IMR-90 (cell line): ENCODE measurements around the gene LIMS1. TPM values are rescaled to one million over a fixed set of nuclear protein-coding genes. Genes with fewer than 3 reads are reported as not detected.

ENCODE experiments used
- ATAC-seq: fragments of 200-7000 bp; cut with Tn5 transposase; 2 replicates; pipeline ENCODE4 v1.9.1; 2020; ENCODE audit warnings: low read depth, mild to moderate bottlenecking, moderate library complexity
- BruUV-seq: library from RNA; stranded (reverse); fragments of 400-500 nt; replicated peaks from 2 replicates; lab custom pipeline; 2021; lab: Mats Ljungman, UMichigan
- CTCF ChIA-PET: fragments of 300-600 bp; formaldehyde crosslinking; extraction: SDS; loops from one replicate; lab custom pipeline; 2021; ENCODE audit warnings: antibody characterized with exemption; lab: Yijun Ruan, JAX
- POLR2A ChIA-PET: fragments of 300-600 bp; sonication (Branson Sonifier 250); formaldehyde crosslinking; loops from one replicate; lab custom pipeline; 2022; ENCODE audit warnings: antibody characterized with exemption; ENCODE audit not compliant: unreplicated experiment; lab: Charles Lee
- DNase-seq: peaks from one replicate; pipeline ENCODE4 v3.0.0; 2013
- H2AFZ ChIP-seq: replicated peaks from 2 replicates; pipeline ENCODE3; 2013; ENCODE audit warnings: low read length, mild to moderate bottlenecking; ENCODE audit not compliant: poor library complexity
- H2AK5ac ChIP-seq: 2 replicates; pipeline ENCODE4 v1.6.1; 2013; ENCODE audit warnings: low read depth, low read length, inconsistent platforms
- H2AK9ac ChIP-seq: replicated peaks from 2 replicates; pipeline ENCODE3; 2013; ENCODE audit warnings: mild to moderate bottlenecking, low read depth, low read length, moderate library complexity; ENCODE audit not compliant: poor library complexity
- H2BK120ac ChIP-seq: 2 replicates; pipeline ENCODE4 v1.6.1; 2013; ENCODE audit warnings: low read depth, low read length, inconsistent platforms
- H2BK15ac ChIP-seq: 3 replicates; pipeline ENCODE4 v1.6.1; 2013; ENCODE audit warnings: low read depth, low read length, inconsistent platforms
- H2BK20ac ChIP-seq: 2 replicates; pipeline ENCODE4 v1.6.1; 2013; ENCODE audit warnings: low read depth, mild to moderate bottlenecking, inconsistent platforms, low read length, moderate library complexity
- H2BK5ac ChIP-seq: 2 replicates; pipeline ENCODE4 v1.6.1; 2013; ENCODE audit warnings: mild to moderate bottlenecking, low read depth, low read length, inconsistent platforms; ENCODE audit not compliant: poor library complexity, severe bottlenecking
- H3K14ac ChIP-seq: replicated peaks from 2 replicates; pipeline ENCODE4 v1.6.1; 2013; ENCODE audit warnings: low read depth, low read length, inconsistent platforms
- H3K18ac ChIP-seq: 2 replicates; pipeline ENCODE4 v1.6.1; 2013; ENCODE audit warnings: low read depth, low read length, control low read depth
- H3K23ac ChIP-seq: 2 replicates; pipeline ENCODE4 v1.6.1; 2013; ENCODE audit warnings: low read depth, low read length, inconsistent platforms
- H3K27ac ChIP-seq: 2 replicates; pipeline ENCODE4 v1.5.1; 2013; ENCODE audit warnings: mild to moderate bottlenecking, control low read depth, low read length; ENCODE audit not compliant: insufficient read depth
- H3K27me3 ChIP-seq: 2 replicates; pipeline ENCODE4 v1.6.1; 2013; ENCODE audit warnings: low read length; ENCODE audit not compliant: control insufficient read depth, insufficient read depth
- H3K36me3 ChIP-seq: 2 replicates; pipeline ENCODE4 v1.6.1; 2013; ENCODE audit warnings: low read length, mixed read lengths; ENCODE audit not compliant: control insufficient read depth, insufficient read depth
- H3K4ac ChIP-seq: 2 replicates; pipeline ENCODE4 v1.6.1; 2013; ENCODE audit warnings: low read depth, low read length, inconsistent platforms
- H3K4me1 ChIP-seq: 2 replicates; pipeline ENCODE4 v1.6.1; 2013; ENCODE audit warnings: low read length, mixed read lengths; ENCODE audit not compliant: control insufficient read depth, insufficient read depth
- H3K4me2 ChIP-seq: 2 replicates; pipeline ENCODE4 v1.6.1; 2013; ENCODE audit warnings: low read depth, mild to moderate bottlenecking, control low read depth, low read length, moderate library complexity
- H3K4me3 ChIP-seq: 2 replicates; pipeline ENCODE4 v1.5.1; 2013; ENCODE audit warnings: low read depth, mild to moderate bottlenecking, control low read depth, low read length, moderate library complexity; ENCODE audit not compliant: insufficient read depth
- H3K56ac ChIP-seq: 2 replicates; pipeline ENCODE4 v1.6.1; 2013; ENCODE audit warnings: low read length, inconsistent platforms; ENCODE audit not compliant: insufficient read depth; ENCODE audit errors: extremely low read depth
- H3K79me1 ChIP-seq, 2 experiments: 2 replicates each; pipeline ENCODE4 v1.6.1; 2013; ENCODE audit warnings: low read length in 2 of 2, inconsistent platforms in 1 of 2, low read depth in 1 of 2
- H3K9ac ChIP-seq: 2 replicates; pipeline ENCODE4 v1.6.1; 2013; ENCODE audit warnings: low read depth, low read length, control low read depth
- H3K9me1 ChIP-seq: 2 replicates; pipeline ENCODE4 v1.6.1; 2013; ENCODE audit warnings: low read length, inconsistent platforms; ENCODE audit not compliant: insufficient read depth
- H3K9me3 ChIP-seq: 2 replicates; pipeline ENCODE4 v1.6.1; 2013; ENCODE audit warnings: low read length; ENCODE audit not compliant: control insufficient read depth, insufficient read depth
- H4K20me1 ChIP-seq: 2 replicates; pipeline ENCODE4 v1.6.1; 2013; ENCODE audit warnings: low read length, inconsistent platforms; ENCODE audit not compliant: insufficient read depth
- H4K5ac ChIP-seq: 2 replicates; pipeline ENCODE4 v1.6.1; 2013; ENCODE audit warnings: mild to moderate bottlenecking, low read depth, low read length, control low read depth
- H4K8ac ChIP-seq, 2 experiments: 2 replicates each; pipeline ENCODE4 v1.6.1; 2013; ENCODE audit warnings: low read depth in 2 of 2, low read length in 2 of 2, control low read depth in 1 of 2, inconsistent platforms in 1 of 2
- H4K91ac ChIP-seq: 2 replicates; pipeline ENCODE4 v1.6.1; 2013; ENCODE audit warnings: low read depth, low read length, inconsistent platforms; ENCODE audit not compliant: insufficient read depth
- BHLHE40 ChIP-seq: fragments of 150-350 bp; IDR thresholded peaks from 2 replicates; pipeline ENCODE4 v1.6.1; 2016; ENCODE audit warnings: mild to moderate bottlenecking, low read depth, low read length
- CEBPB ChIP-seq: IDR thresholded peaks from 2 replicates; pipeline ENCODE4 v1.6.1; 2012; ENCODE audit warnings: low read depth, low read length, improper control_type of control experiment
- CHD1 ChIP-seq: IDR thresholded peaks from 2 replicates; pipeline ENCODE4 v1.6.1; 2012; ENCODE audit warnings: low read depth, low read length, improper control_type of control experiment
- CTCF ChIP-seq: conservative IDR thresholded peaks from 2 replicates; pipeline ENCODE4 v1.5.1; 2012; ENCODE audit warnings: mild to moderate bottlenecking, low read depth, low read length, improper control_type of control experiment
- FOS ChIP-seq: fragments of 150-350 bp; IDR thresholded peaks from 2 replicates; pipeline ENCODE4 v1.6.1; 2016; ENCODE audit warnings: low read depth, low read length
- MAFK ChIP-seq: IDR thresholded peaks from 2 replicates; pipeline ENCODE4 v1.6.1; 2012; ENCODE audit warnings: low read depth, low read length, improper control_type of control experiment
- MAZ ChIP-seq: IDR thresholded peaks from 2 replicates; pipeline ENCODE4 v1.6.1; 2012; ENCODE audit warnings: low read depth, mild to moderate bottlenecking, low read length, improper control_type of control experiment, moderate library complexity, borderline replicate concordance
- MXI1 ChIP-seq: IDR thresholded peaks from 2 replicates; pipeline ENCODE4 v1.6.1; 2012; ENCODE audit warnings: low read depth, mild to moderate bottlenecking, low read length, moderate library complexity, borderline replicate concordance
- NFE2L2 ChIP-seq: fragments of 150-350 bp; IDR thresholded peaks from 2 replicates; pipeline ENCODE4 v1.6.1; 2016; ENCODE audit warnings: low read depth, mild to moderate bottlenecking, low read length
- POLR2A ChIP-seq: IDR thresholded peaks from 2 replicates; pipeline ENCODE4 v1.6.1; 2012; ENCODE audit warnings: mild to moderate bottlenecking, low read depth, low read length
- RCOR1 ChIP-seq: IDR thresholded peaks from 2 replicates; pipeline ENCODE4 v1.6.1; 2012; ENCODE audit warnings: mild to moderate bottlenecking, low read length, improper control_type of control experiment; ENCODE audit not compliant: insufficient replicate concordance
- SMC3 ChIP-seq: fragments of 150-350 bp; IDR thresholded peaks from 2 replicates; pipeline ENCODE4 v1.6.1; 2016; ENCODE audit warnings: low read depth, mild to moderate bottlenecking, antibody characterized with exemption, low read length, moderate library complexity
- USF2 ChIP-seq: fragments of 150-350 bp; IDR thresholded peaks from 2 replicates; pipeline ENCODE4 v1.6.1; 2017; ENCODE audit warnings: mild to moderate bottlenecking, antibody characterized with exemption, low read length, low read depth
- WGBS, 2 experiments: methylation state at CpG; one replicate each; pipeline versions ENCODE4 v1.1.5 to v1.1.7; 2013; ENCODE audit warnings: missing lambda C conversion rate in 2 of 2; ENCODE audit not compliant: insufficient read length in 1 of 2; ENCODE audit errors: extremely low coverage in 2 of 2; 5-methylcytosine and 5-hydroxymethylcytosine counted together
- dilution Hi-C: fragments of 300-500 bp; cut with HindIII; formaldehyde crosslinking; loops from one replicate; pipeline ENCODE4 v1.14.3; 2018; ENCODE audit warnings: low sequenced_read_pairs; ENCODE audit not compliant: unreplicated experiment
- in situ Hi-C: fragments of 300-500 bp; cut with MboI; formaldehyde crosslinking; loops from 3 replicates; pipeline ENCODE4 v1.14.3; 2019; ENCODE audit warnings: low sequenced_read_pairs, inconsistent platforms, mixed read lengths
- intact Hi-C: fragments of 100-400 bp; cut with micrococcal nuclease; formaldehyde crosslinking; loops from 2 replicates; pipeline ENCODE4 v1.10.0; 2022
- polyA plus RNA-seq, 3 experiments: library from polyadenylated mRNA; depleted of rRNA; stranded (reverse); fragments of >200 nt; gene quantifications; 2 replicates each; pipeline ENCODE4 v1.2.3, GENCODE V29; 2012; ENCODE audit warnings: low replicate concordance in 1 of 3
- total RNA-seq: library from RNA; depleted of rRNA; stranded (reverse); fragments of >200 nt; gene quantifications from 2 replicates; pipeline ENCODE4 v1.2.3, GENCODE V29; 2012
- TF ChIP-seq, protein P1 (sequence below): fragments of 150-350 bp; IDR thresholded peaks from 2 replicates; pipeline ENCODE4 v1.6.1; 2016; ENCODE audit warnings: low read depth, mild to moderate bottlenecking, low read length, moderate library complexity, borderline replicate concordance

LIMS1 gene
- total and polyA plus RNA-seq, 2 of the 4 experiments (the other 2 are of a cell fraction): 59.1 to 131 TPM

DNA sequence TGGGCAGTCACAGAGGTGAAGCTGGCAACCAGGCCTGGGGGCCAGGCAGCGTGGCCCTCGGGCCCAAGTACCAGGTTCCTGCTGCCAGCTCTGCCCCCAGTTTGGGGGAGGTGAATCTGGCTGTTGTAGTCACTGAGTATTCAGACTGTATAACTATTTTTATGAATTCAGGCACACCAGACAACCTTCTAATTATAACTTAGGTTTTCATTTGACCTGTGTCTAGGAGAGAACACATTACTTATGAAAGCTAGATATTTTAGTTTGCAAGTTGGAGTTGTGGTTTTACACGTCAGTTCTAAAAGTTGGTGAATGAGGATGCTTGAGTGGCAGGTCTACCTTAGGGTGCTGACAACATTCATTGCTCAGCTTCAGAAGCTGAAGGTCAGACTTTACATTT, 71.7 kb downstream of the LIMS1 start:
- H2AK9ac ChIP-seq: no peak overlapping the region
- 100% methylated on average over 1 of the region's 3 CpGs; no CpG with 5 or more reads in 1 of the 2 experiments for WGBS, 2 experiments
- no peak overlapping the region for H3K4me2 ChIP-seq
- no peaks in the 10 kb centered on the region for H3K27me3 ChIP-seq
- dilution Hi-C loops (no loop called here), intact Hi-C loops (no loop called here), in situ Hi-C loops (no loop called here)
- BruUV-seq: no TSS peak
- POLR2A ChIA-PET: no interaction called here
- no peak overlapping the region for H2BK120ac ChIP-seq
- no peak overlapping the region for H3K23ac ChIP-seq
- TF ChIP-seq CEBPB: no peak
- no peak for TF ChIP-seq SMC3
- no peak for TF ChIP-seq FOS
- TF ChIP-seq RCOR1: no peak
- TF ChIP-seq USF2: no peak
- TF ChIP-seq, protein P1, sequence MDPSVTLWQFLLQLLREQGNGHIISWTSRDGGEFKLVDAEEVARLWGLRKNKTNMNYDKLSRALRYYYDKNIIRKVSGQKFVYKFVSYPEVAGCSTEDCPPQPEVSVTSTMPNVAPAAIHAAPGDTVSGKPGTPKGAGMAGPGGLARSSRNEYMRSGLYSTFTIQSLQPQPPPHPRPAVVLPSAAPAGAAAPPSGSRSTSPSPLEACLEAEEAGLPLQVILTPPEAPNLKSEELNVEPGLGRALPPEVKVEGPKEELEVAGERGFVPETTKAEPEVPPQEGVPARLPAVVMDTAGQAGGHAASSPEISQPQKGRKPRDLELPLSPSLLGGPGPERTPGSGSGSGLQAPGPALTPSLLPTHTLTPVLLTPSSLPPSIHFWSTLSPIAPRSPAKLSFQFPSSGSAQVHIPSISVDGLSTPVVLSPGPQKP: no peak
- TF ChIP-seq POLR2A: no peak
- TF ChIP-seq MXI1: no peak
- no peak for TF ChIP-seq MAFK
- TF ChIP-seq CHD1: no peak
- TF ChIP-seq BHLHE40: no peak
- TF ChIP-seq CTCF: no peak
- TF ChIP-seq MAZ: no peak
- TF ChIP-seq NFE2L2: no peak
- H2BK5ac ChIP-seq: no peak overlapping the region
- H4K8ac ChIP-seq: no peak overlapping the region
- no peak overlapping the region for H4K5ac ChIP-seq
- ATAC-seq (no peak), DNase-seq (no peak)
- CTCF ChIA-PET: interaction anchor here (1.1 to 1.6 kb wide), 2 partner anchors 10 to 31 kb away, joined by 3 to 8 read pairs; no protein-coding TSS in a partner anchor
- H2AFZ ChIP-seq: no peak overlapping the region
- no peak overlapping the region for H2BK20ac ChIP-seq
- no peak overlapping the region for H2BK15ac ChIP-seq
- no peak overlapping the region for H3K4ac ChIP-seq
- no peak overlapping the region for H3K56ac ChIP-seq
- no peak overlapping the region for H3K9ac ChIP-seq
- H3K36me3 ChIP-seq: 0 out of 2 replicates have a peak, but pooled peaks cover 2% of the 10 kb centered on the region
- peaks cover 18% of the 10 kb centered on the region for H3K9me1 ChIP-seq
- H3K14ac ChIP-seq: no peak overlapping the region
- peaks cover 25% of the 10 kb centered on the region; the same call in 1 of the 2 replicates for H4K20me1 ChIP-seq
- H4K91ac ChIP-seq: no peak overlapping the region
- no peak overlapping the region for H3K18ac ChIP-seq
- H3K79me1 ChIP-seq: peaks cover 17 to 69% of the 10 kb centered on the region in 2 experiments
- no peak overlapping the region for H3K27ac ChIP-seq
- peaks cover 3% of the 10 kb centered on the region for H3K4me1 ChIP-seq
- no peak overlapping the region for H3K4me3 ChIP-seq
- no peak overlapping the region for H2AK5ac ChIP-seq
- no peaks in the 10 kb centered on the region for H3K9me3 ChIP-seq
